Measurements from ENCODE around the gene STK11IP.

Gene STK11IP

GRCh38 chr2:219638948-219639755 is 41.5 kb downstream of the STK11IP start:
- TF ChIP-seq CTCF (IDR thresholded peaks at IDR 0.05; ENCODE audit: extremely low read depth, missing control alignments): no peak
- no peak for DNase-seq (ENCODE audit: low spot score)

GRCh38 chr2:219641390-219642068 is 43.9 kb downstream of the STK11IP start:
- DNase-seq (ENCODE audit: low spot score): peak; percentile 16
- TF ChIP-seq CTCF (IDR thresholded peaks at IDR 0.05; ENCODE audit: extremely low read depth, missing control alignments): no peak

GRCh38 chr2:219642069-219642454 is 44.4 kb downstream of the STK11IP start:
- DNase-seq (ENCODE audit: low spot score): peak; percentile 7
- no peak for TF ChIP-seq CTCF (IDR thresholded peaks at IDR 0.05; ENCODE audit: extremely low read depth, missing control alignments)

GRCh38 chr2:219642465-219643083 is 44.9 kb downstream of the STK11IP start:
- DNase-seq (ENCODE audit: low spot score): peak; percentile 93
- TF ChIP-seq CTCF (IDR thresholded peaks at IDR 0.05; ENCODE audit: extremely low read depth, missing control alignments): peak; percentile 97

- no peak for TF ChIP-seq CTCF (IDR thresholded peaks at IDR 0.05; ENCODE audit: extremely low read depth, missing control alignments)
- no peak for DNase-seq (ENCODE audit: low spot score)
Observed at GRCh38 chr2:219643084-219643473, 45.4 kb downstream of the STK11IP start.

- no peak for DNase-seq (ENCODE audit: low spot score)
- no peak for TF ChIP-seq CTCF (IDR thresholded peaks at IDR 0.05; ENCODE audit: extremely low read depth, missing control alignments)
Observed at GRCh38 chr2:219643788-219644398, 46.2 kb downstream of the STK11IP start.

Measured in GM20000 (cell line).